ENCODE data around the gene SLC17A2. TPM values are rescaled to one million over a fixed set of nuclear protein-coding genes. Genes with fewer than 3 reads are reported as not detected.

Gene SLC17A2
- total and polyA plus RNA-seq, 9 donors: 0.09 to 0.11 TPM; not detected in 7

GRCh38 chr6:25874118-25874517, 56.4 kb downstream of the SLC17A2 start, which contains the start of gene SLC17A3:
Gene SLC17A3 (minus strand): TSS chr6:25874243. CDS start chr6:25868387, 5,856 bp downstream.
- Histone ChIP-seq H3K27ac (ENCODE audit: low read length) (no peak within 1 kb of the TSS), H3K4me1 (ENCODE audit: control insufficient read depth, insufficient read depth, low read length) (no peaks in the 10 kb centered on the region), H3K36me3 (ENCODE audit: control insufficient read depth, insufficient read depth, low read length) (no peaks in the 10 kb centered on the region), H3K9me3 (replicated peaks; ENCODE audit: control insufficient read depth, low read depth, low read length) (no peaks in the 10 kb centered on the region), H3K4me3 (ENCODE audit: low read length) (no peak within 1 kb of the TSS), H3K27me3 (ENCODE audit: control insufficient read depth, insufficient read depth, low read length) (no peaks in the 10 kb centered on the region)
- 100% methylated on average over 2 of the region's 3 CpGs for WGBS (ENCODE audit: insufficient coverage)
- DNase-seq: no peak

GRCh38 chr6:25872814-25873213, 57.7 kb downstream of the SLC17A2 start:
- DNase-seq: no peak
- Histone ChIP-seq H3K27me3 (ENCODE audit: control insufficient read depth, insufficient read depth, low read length) (no peaks in the 10 kb centered on the region), H3K27ac (ENCODE audit: low read length) (no peak overlapping the region), H3K4me1 (ENCODE audit: control insufficient read depth, insufficient read depth, low read length) (no peaks in the 10 kb centered on the region), H3K4me3 (ENCODE audit: low read length) (no peak overlapping the region), H3K36me3 (ENCODE audit: control insufficient read depth, insufficient read depth, low read length) (no peaks in the 10 kb centered on the region), H3K9me3 (replicated peaks; ENCODE audit: control insufficient read depth, low read depth, low read length) (no peaks in the 10 kb centered on the region)
- WGBS (ENCODE audit: insufficient coverage): 88% methylated on average over 1 of the region's 1 CpG

- Histone ChIP-seq H3K4me3 (ENCODE audit: low read length) (no peak overlapping the region), H3K9me3 (replicated peaks; ENCODE audit: control insufficient read depth, low read depth, low read length) (no peaks in the 10 kb centered on the region), H3K4me1 (ENCODE audit: control insufficient read depth, insufficient read depth, low read length) (no peaks in the 10 kb centered on the region), H3K36me3 (ENCODE audit: control insufficient read depth, insufficient read depth, low read length) (no peaks in the 10 kb centered on the region), H3K27me3 (ENCODE audit: control insufficient read depth, insufficient read depth, low read length) (no peaks in the 10 kb centered on the region), H3K27ac (ENCODE audit: low read length) (no peak overlapping the region)
- DNase-seq: no peak
- WGBS (ENCODE audit: insufficient coverage): no CpG with 5 or more reads among the region's 1 CpG
Measured at GRCh38 chr6:25869840-25870239, 60.7 kb downstream of the SLC17A2 start.

GRCh38 chr6:25868436-25869183, 61.9 kb downstream of the SLC17A2 start:
- no peaks in the 10 kb centered on the region for H3K4me1 ChIP-seq (ENCODE audit: control insufficient read depth, insufficient read depth, low read length)
- no peak for DNase-seq
- no peaks in the 10 kb centered on the region for H3K36me3 ChIP-seq (ENCODE audit: control insufficient read depth, insufficient read depth, low read length)
- no CpG with 5 or more reads among the region's 3 CpGs for WGBS (ENCODE audit: insufficient coverage)
- H3K27ac ChIP-seq (ENCODE audit: low read length): no peak overlapping the region
- no peak overlapping the region for H3K4me3 ChIP-seq (ENCODE audit: low read length)
- H3K27me3 ChIP-seq (ENCODE audit: control insufficient read depth, insufficient read depth, low read length): no peaks in the 10 kb centered on the region
- no peaks in the 10 kb centered on the region for H3K9me3 ChIP-seq (replicated peaks; ENCODE audit: control insufficient read depth, low read depth, low read length)

DNA sequence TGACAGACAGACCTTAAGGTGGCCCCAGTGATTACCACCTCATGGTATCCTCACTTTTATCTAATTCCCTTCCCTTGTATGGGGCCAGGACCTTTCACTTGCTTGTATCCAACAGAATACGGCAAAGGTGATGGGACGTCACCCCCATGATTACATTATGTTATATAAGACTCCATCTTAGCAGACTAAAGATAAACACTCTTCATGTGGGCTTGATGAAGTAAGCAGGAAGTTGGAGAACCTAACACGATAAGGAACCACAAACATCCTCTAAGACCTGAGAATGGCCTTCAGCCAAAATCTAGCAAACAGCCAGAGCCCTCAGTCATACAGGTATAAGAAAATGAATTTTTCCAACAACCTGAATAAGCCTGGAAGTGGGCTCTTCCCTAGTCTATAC, 64.5 kb downstream of the SLC17A2 start:
- H3K36me3 ChIP-seq (ENCODE audit: control insufficient read depth, insufficient read depth, low read length): no peaks in the 10 kb centered on the region
- H3K4me3 ChIP-seq (ENCODE audit: low read length): no peak overlapping the region
- H3K27me3 ChIP-seq (ENCODE audit: control insufficient read depth, insufficient read depth, low read length): no peaks in the 10 kb centered on the region
- no peaks in the 10 kb centered on the region for H3K9me3 ChIP-seq (replicated peaks; ENCODE audit: control insufficient read depth, low read depth, low read length)
- no peak for DNase-seq
- WGBS (ENCODE audit: insufficient coverage): no CpG with 5 or more reads among the region's 3 CpGs
- no peak overlapping the region for H3K27ac ChIP-seq (ENCODE audit: low read length)
- no peaks in the 10 kb centered on the region for H3K4me1 ChIP-seq (ENCODE audit: control insufficient read depth, insufficient read depth, low read length)

- H3K36me3 ChIP-seq (ENCODE audit: control insufficient read depth, insufficient read depth, low read length): no peaks in the 10 kb centered on the region
- no peak for DNase-seq
- no CpG with 5 or more reads among the region's 2 CpGs for WGBS (ENCODE audit: insufficient coverage)
Measured at GRCh38 chr6:25863360-25863759, 67.1 kb downstream of the SLC17A2 start.

More at GRCh38 chr6:25863360-25863759, 67.1 kb downstream of the SLC17A2 start:
- Histone ChIP-seq H3K27ac (ENCODE audit: low read length) (no peak overlapping the region), H3K9me3 (replicated peaks; ENCODE audit: control insufficient read depth, low read depth, low read length) (no peaks in the 10 kb centered on the region), H3K4me3 (ENCODE audit: low read length) (no peak overlapping the region), H3K4me1 (ENCODE audit: control insufficient read depth, insufficient read depth, low read length) (no peaks in the 10 kb centered on the region), H3K27me3 (ENCODE audit: control insufficient read depth, insufficient read depth, low read length) (no peaks in the 10 kb centered on the region)

Other genes starting within 250 kb of the SLC17A2 start
- not detected for gene SLC17A4, start 175.9 kb downstream of the SLC17A2 start, total RNA-seq
- gene SLC17A4, start 175.9 kb downstream of the SLC17A2 start, polyA plus RNA-seq (ENCODE audit: insufficient read depth in 1 of 8, insufficient read length in 8 of 8, low replicate concordance in 1 of 8): 1 to 10 TPM in 1 of 8 donors, under 1 TPM in 2, not detected in 5; 0.04 to 1.5 (median 0.28) TPM
- gene SLC17A1, start 98.6 kb downstream of the SLC17A2 start, total RNA-seq: not detected
- gene SLC17A1, start 98.6 kb downstream of the SLC17A2 start, polyA plus RNA-seq (ENCODE audit: insufficient read depth in 1 of 8, insufficient read length in 8 of 8, low replicate concordance in 1 of 8): not detected
- not detected for gene SLC17A3, start 56.4 kb downstream of the SLC17A2 start, total RNA-seq
- under 1 TPM in 2 of 8 donors, not detected in 6; 0.16 to 0.69 TPM for gene SLC17A3, start 56.4 kb downstream of the SLC17A2 start, polyA plus RNA-seq (ENCODE audit: insufficient read depth in 1 of 8, insufficient read length in 8 of 8, low replicate concordance in 1 of 8)
- gene TRIM38, start 32.1 kb upstream of the SLC17A2 start, total RNA-seq: 4.8 TPM
- gene TRIM38, start 32.1 kb upstream of the SLC17A2 start, polyA plus RNA-seq (ENCODE audit: insufficient read depth in 1 of 8, insufficient read length in 8 of 8, low replicate concordance in 1 of 8): 10 to 100 TPM in 1 of 8 donors, 1 to 10 TPM in 7; 4.8 to 11.5 (median 6.2) TPM
- gene HFE, start 156.7 kb upstream of the SLC17A2 start, total RNA-seq: 3.1 TPM
- 1 to 10 TPM; 3.6 to 7.2 (median 4.8) TPM for gene HFE, start 156.7 kb upstream of the SLC17A2 start, polyA plus RNA-seq (ENCODE audit: insufficient read depth in 1 of 8, insufficient read length in 8 of 8, low replicate concordance in 1 of 8)